Suprapubic skin (tissue), 3 donors: ENCODE results near the gene CDYL2.

Experiments
- EP300 ChIP-seq: sonication (generic); formaldehyde crosslinking; IDR thresholded peaks from one replicate; pipeline ENCODE4 v1.6.1; 2017; ENCODE audit warnings: antibody characterized with exemption
- TF ChIP-seq, protein P1 (sequence below), 2 donors: fragments of 200-600 bp in 1 of 2; fragments of 450-650 bp in 1 of 2; sonication (generic) in 1 of 2; IDR thresholded peaks; one replicate each; pipeline ENCODE4 v1.5.1; 2016 to 2019; ENCODE audit warnings: antibody characterized with exemption in 2 of 2, mild to moderate bottlenecking in 1 of 2, moderate library complexity in 1 of 2

GRCh38 chr16:80622007-80622406 lies 182.4 kb downstream of the CDYL2 start:
- no peak for TF ChIP-seq EP300
- TF ChIP-seq, protein P1, sequence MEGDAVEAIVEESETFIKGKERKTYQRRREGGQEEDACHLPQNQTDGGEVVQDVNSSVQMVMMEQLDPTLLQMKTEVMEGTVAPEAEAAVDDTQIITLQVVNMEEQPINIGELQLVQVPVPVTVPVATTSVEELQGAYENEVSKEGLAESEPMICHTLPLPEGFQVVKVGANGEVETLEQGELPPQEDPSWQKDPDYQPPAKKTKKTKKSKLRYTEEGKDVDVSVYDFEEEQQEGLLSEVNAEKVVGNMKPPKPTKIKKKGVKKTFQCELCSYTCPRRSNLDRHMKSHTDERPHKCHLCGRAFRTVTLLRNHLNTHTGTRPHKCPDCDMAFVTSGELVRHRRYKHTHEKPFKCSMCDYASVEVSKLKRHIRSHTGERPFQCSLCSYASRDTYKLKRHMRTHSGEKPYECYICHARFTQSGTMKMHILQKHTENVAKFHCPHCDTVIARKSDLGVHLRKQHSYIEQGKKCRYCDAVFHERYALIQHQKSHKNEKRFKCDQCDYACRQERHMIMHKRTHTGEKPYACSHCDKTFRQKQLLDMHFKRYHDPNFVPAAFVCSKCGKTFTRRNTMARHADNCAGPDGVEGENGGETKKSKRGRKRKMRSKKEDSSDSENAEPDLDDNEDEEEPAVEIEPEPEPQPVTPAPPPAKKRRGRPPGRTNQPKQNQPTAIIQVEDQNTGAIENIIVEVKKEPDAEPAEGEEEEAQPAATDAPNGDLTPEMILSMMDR (IDR thresholded peaks at IDR 0.05): no peak
